Endodermal cell (in vitro differentiated cells): ENCODE data around the gene CPLANE2. TPM values are rescaled to one million over a fixed set of nuclear protein-coding genes. Genes with fewer than 3 reads are reported as not detected.

Source experiments
- DNase-seq: peaks from one replicate; pipeline ENCODE4 v3.0.0-alpha.2; 2017
- H3K27ac ChIP-seq: 2 replicates; pipeline ENCODE4 v1.5.1; 2013; ENCODE audit warnings: mild to moderate bottlenecking, low read depth, low read length, moderate library complexity
- H3K27me3 ChIP-seq: 2 replicates; pipeline ENCODE4 v1.6.1; 2013; ENCODE audit warnings: mild to moderate bottlenecking, low read length, moderate library complexity; ENCODE audit not compliant: insufficient read depth, control insufficient read depth, poor library complexity, severe bottlenecking
- H3K36me3 ChIP-seq: 2 replicates; pipeline ENCODE4 v1.7.0; 2013; ENCODE audit warnings: mild to moderate bottlenecking, low read length, moderate library complexity; ENCODE audit not compliant: control insufficient read depth, insufficient read depth
- H3K4me1 ChIP-seq: one replicate; pipeline ENCODE4 v1.7.0; 2013; ENCODE audit warnings: low read length; ENCODE audit not compliant: control insufficient read depth, insufficient read depth
- H3K4me3 ChIP-seq: 2 replicates; pipeline ENCODE4 v1.5.1; 2013; ENCODE audit warnings: mild to moderate bottlenecking, low read length, moderate library complexity
- H3K9ac ChIP-seq: 2 replicates; pipeline ENCODE4 v1.6.1; 2013; ENCODE audit warnings: mild to moderate bottlenecking, low read length, moderate library complexity; ENCODE audit not compliant: poor library complexity, severe bottlenecking; ENCODE audit errors: extremely low read depth
- H3K9me3 ChIP-seq: 2 replicates; pipeline ENCODE4 v1.6.1; 2013; ENCODE audit warnings: mild to moderate bottlenecking, low read length, moderate library complexity; ENCODE audit not compliant: control insufficient read depth
- H3K27ac Mint-ChIP-seq: 2 replicates; pipeline ENCODE4 v1.8.0; 2020; ENCODE audit warnings: mixed read lengths
- H3K27me3 Mint-ChIP-seq: 2 replicates; pipeline ENCODE4 v1.8.0; 2021; ENCODE audit warnings: mild to moderate bottlenecking, mixed read lengths; ENCODE audit not compliant: insufficient read depth
- H3K36me3 Mint-ChIP-seq: 2 replicates; pipeline ENCODE4 v1.8.0; 2020; ENCODE audit warnings: low read depth, mixed read lengths
- H3K4me1 Mint-ChIP-seq: 2 replicates; pipeline ENCODE4 v1.8.0; 2020; ENCODE audit warnings: mixed read lengths
- H3K4me3 Mint-ChIP-seq: 2 replicates; pipeline ENCODE4 v1.8.0; 2020; ENCODE audit warnings: mild to moderate bottlenecking, moderate library complexity, mixed read lengths
- H3K9me3 Mint-ChIP-seq: 2 replicates; pipeline ENCODE4 v1.8.0; 2020; ENCODE audit warnings: mild to moderate bottlenecking, mixed read lengths
- WGBS, 2 experiments: methylation state at CpG; one replicate each; pipeline versions ENCODE4 v1.1.5 to v1.1.7; 2013; ENCODE audit warnings: missing lambda C conversion rate in 2 of 2, mixed read lengths in 1 of 2; ENCODE audit not compliant: insufficient coverage in 1 of 2, insufficient read length in 1 of 2; 5-methylcytosine and 5-hydroxymethylcytosine counted together
- total RNA-seq, 2 donors: library from RNA; stranded (reverse); fragmentation: NEBNext Ultra II Directional in 1 of 2; extraction: Animal tissue kit (Norgen Biotek cat#: 25700) in 1 of 2; gene quantifications; 2 replicates in 1 of 2; 3 replicates in 1 of 2; pipeline ENCODE4 v1.2.1, GENCODE V29; 2021
- TF ChIP-seq, protein P1 (sequence below): fragments of 200-600 bp; sonication (generic); conservative IDR thresholded peaks from 2 replicates; pipeline ENCODE4 v1.5.0; 2021; ENCODE audit warnings: antibody characterized with exemption, mild to moderate bottlenecking

The CPLANE2 gene
- total RNA-seq, 2 donors from 2014 or later: 9.6 to 10.3 TPM

GRCh38 chr1:16207318-16208269, 29.4 kb downstream of the CPLANE2 start:
- peak overlapping the region; percentile 92 for H3K27ac Mint-ChIP-seq
- H3K36me3 ChIP-seq: no peaks in the 10 kb centered on the region
- H3K4me1 Mint-ChIP-seq: peaks cover 5% of the 10 kb centered on the region
- H3K36me3 Mint-ChIP-seq: no peaks in the 10 kb centered on the region
- DNase-seq: peak; percentile 80
- H3K4me3 ChIP-seq: peak overlapping the region; percentile 78
- H3K27ac ChIP-seq: peak overlapping the region; percentile 93
- H3K9ac ChIP-seq: peak overlapping the region; percentile 20
- TF ChIP-seq, protein P1, sequence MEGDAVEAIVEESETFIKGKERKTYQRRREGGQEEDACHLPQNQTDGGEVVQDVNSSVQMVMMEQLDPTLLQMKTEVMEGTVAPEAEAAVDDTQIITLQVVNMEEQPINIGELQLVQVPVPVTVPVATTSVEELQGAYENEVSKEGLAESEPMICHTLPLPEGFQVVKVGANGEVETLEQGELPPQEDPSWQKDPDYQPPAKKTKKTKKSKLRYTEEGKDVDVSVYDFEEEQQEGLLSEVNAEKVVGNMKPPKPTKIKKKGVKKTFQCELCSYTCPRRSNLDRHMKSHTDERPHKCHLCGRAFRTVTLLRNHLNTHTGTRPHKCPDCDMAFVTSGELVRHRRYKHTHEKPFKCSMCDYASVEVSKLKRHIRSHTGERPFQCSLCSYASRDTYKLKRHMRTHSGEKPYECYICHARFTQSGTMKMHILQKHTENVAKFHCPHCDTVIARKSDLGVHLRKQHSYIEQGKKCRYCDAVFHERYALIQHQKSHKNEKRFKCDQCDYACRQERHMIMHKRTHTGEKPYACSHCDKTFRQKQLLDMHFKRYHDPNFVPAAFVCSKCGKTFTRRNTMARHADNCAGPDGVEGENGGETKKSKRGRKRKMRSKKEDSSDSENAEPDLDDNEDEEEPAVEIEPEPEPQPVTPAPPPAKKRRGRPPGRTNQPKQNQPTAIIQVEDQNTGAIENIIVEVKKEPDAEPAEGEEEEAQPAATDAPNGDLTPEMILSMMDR: no peak
- no peaks in the 10 kb centered on the region for H3K4me1 ChIP-seq
- H3K27me3 ChIP-seq: peaks cover 6% of the 10 kb centered on the region
- no peaks in the 10 kb centered on the region for H3K9me3 ChIP-seq
- 64 to 74% methylated on average over 16 to 51 of the region's 51 CpGs for WGBS, 2 experiments
- peak overlapping the region; percentile 69 for H3K4me3 Mint-ChIP-seq
- no peaks in the 10 kb centered on the region for H3K9me3 Mint-ChIP-seq
- H3K27me3 Mint-ChIP-seq: peaks cover 5% of the 10 kb centered on the region

DNA sequence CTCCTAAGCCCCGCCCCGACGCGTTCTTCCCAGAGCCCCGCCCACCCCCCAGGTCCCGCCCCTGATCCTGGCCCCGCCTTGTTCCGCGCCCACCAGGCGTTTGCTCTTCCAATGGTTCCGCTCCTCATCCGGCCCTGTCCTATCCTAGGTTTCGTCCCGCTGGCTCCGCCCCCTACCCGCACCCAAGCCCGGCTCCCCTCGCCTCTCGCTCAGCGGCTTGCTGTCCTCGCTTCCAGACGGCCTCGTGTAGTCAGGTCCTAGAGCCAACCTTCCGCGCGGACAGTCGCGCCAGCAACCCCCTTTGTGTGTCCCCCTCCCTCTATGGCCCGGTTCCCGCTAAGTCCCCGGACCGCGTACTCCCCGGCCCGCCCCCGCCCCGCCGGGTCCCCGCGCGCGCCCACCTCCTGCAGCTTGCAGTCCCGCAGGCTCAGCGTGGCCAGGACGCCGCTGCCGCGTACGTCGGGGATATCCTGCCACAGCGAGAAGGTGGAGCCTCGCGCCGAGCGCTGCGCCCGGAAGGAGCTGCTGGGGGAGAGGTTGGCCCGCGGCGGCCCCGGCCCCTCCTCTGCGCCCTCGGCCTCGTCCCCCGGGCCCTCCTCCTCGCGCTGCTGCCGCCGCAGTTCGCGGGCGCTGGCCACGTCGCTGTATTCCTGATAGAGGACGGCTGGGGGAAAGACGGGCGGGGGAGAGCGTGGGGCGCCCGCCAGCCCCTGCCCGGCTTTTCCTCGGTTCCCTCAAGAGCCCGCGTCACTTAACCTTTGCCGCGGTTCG, 30.3 kb downstream of the CPLANE2 start:
- peaks cover 6% of the 10 kb centered on the region for H3K27me3 ChIP-seq
- WGBS, 2 experiments: 1 to 2% methylated on average over 21 to 87 of the region's 87 CpGs
- Mint-ChIP-seq H3K27me3 (peaks cover 4% of the 10 kb centered on the region), H3K36me3 (no peaks in the 10 kb centered on the region), H3K4me3 (peak overlapping the region; percentile 69), H3K9me3 (no peaks in the 10 kb centered on the region), H3K27ac (peak overlapping the region; percentile 92), H3K4me1 (peaks cover 4% of the 10 kb centered on the region)
- H3K9me3 ChIP-seq: no peaks in the 10 kb centered on the region
- no peaks in the 10 kb centered on the region for H3K4me1 ChIP-seq
- H3K9ac ChIP-seq: peak overlapping the region; percentile 47
- H3K27ac ChIP-seq: peak overlapping the region; percentile 93
- peak overlapping the region; percentile 78 for H3K4me3 ChIP-seq
- H3K36me3 ChIP-seq: no peaks in the 10 kb centered on the region
- TF ChIP-seq, protein P1: no peak
- peak; percentile 99 for DNase-seq

DNA sequence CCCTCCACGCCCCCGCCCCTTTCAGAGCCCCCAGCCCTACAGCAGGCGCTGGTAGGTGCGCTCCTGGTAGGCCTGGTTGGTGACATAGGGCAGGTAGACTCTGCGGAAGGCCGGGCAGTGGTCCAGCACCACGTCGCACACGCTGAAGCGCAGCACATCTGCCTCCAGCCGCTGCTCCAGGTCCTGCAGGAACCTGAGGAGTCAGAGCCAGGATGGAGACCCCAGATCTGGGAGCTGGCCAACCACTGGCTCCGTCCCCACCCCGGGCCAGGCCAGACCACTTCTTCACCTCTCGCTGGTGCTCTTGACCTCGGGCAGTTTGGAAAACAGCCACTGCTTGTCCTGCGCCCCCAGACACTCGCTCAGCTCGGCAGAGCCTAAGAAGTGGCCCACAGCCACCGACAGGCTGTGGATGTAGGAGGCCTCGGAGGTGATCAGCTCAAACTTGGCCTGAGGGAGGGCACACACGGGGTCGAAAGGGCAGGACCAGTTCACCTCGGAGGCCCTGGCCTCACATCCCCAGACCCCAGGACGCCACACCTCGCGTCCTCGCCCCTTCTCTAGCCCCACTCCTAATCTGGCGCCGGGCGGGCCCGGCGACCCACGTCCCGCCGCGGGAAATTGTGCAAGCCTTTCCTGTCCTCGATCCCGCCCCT, 31.0 kb downstream of the CPLANE2 start:
- DNase-seq: peak; percentile 53
- TF ChIP-seq, protein P1: no peak
- 45 to 77% methylated on average over 17 to 38 of the region's 38 CpGs for WGBS, 2 experiments
- Mint-ChIP-seq H3K4me3 (peak overlapping the region; percentile 69), H3K27me3 (peaks cover 4% of the 10 kb centered on the region), H3K9me3 (no peaks in the 10 kb centered on the region), H3K36me3 (no peaks in the 10 kb centered on the region), H3K27ac (peak overlapping the region; percentile 48), H3K4me1 (peaks cover 4% of the 10 kb centered on the region)
- H3K4me3 ChIP-seq: peak overlapping the region; percentile 75
- H3K9me3 ChIP-seq: no peaks in the 10 kb centered on the region
- H3K27me3 ChIP-seq: peaks cover 6% of the 10 kb centered on the region
- peak overlapping the region; percentile 41 for H3K9ac ChIP-seq
- no peaks in the 10 kb centered on the region for H3K36me3 ChIP-seq
- no peaks in the 10 kb centered on the region for H3K4me1 ChIP-seq
- H3K27ac ChIP-seq: no peak overlapping the region
